CD4-positive, alpha-beta T cell treated with Interleukin-2 at 100 ng/mL for 4 hours (primary cell): ENCODE results near the gene ACTC1.
"Not testable (repeated sequence)": the region's sequence is repeated elsewhere in the genome, so short reads cannot be mapped to it uniquely, and the experiment has no call there.

Experiments
- DNase-seq: peaks from one replicate; pipeline ENCODE4 v3.0.0-alpha.2; 2020; ENCODE audit warnings: low spot score

Gene ACTC1

DNA sequence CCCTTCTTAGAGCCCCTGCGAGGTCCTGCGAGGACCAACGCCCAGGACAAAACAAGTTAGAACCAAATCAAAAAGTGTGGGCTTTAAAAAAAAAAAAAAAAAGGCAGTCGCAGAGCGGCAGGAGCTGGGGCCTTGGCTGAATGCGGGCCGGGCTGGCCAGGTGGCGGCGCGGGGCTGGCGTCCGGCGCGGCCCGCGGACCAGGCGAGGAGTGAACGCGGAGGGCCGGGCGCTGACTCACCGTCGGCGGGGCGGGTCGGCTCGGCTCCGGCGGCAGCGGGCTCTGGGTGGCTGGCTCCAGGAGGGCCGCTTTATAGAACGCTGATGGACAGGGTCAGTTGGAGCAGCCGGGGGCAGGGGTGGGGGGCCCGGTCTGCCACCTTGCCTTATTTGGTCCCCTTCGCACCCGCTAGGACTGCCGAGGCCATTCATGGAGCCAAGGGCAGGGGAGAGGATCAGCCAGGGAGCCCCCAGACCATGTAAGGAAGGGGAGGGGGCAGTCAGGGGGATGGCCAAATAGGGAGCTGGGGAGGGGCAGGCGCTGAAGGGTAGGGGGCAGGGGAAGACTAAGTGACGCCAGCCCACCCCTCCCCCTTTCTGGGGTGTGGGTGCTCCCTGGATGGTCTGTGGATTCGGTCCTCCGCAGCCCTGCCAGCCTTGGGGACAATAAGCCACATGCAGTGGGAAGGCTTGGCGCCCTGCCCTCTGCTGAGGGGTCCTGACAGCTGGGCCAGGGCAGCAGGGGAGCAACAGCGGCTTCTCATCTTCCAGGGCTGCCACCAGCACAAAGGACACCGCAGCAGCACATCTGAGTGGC lies at the start of gene ACTC1:
Gene ACTC1, minus strand, starts transcription at position 283 of the 815 bp plus-strand sequence. CDS start 741 bp downstream, outside the sequence.
- no peak for DNase-seq

DNA sequence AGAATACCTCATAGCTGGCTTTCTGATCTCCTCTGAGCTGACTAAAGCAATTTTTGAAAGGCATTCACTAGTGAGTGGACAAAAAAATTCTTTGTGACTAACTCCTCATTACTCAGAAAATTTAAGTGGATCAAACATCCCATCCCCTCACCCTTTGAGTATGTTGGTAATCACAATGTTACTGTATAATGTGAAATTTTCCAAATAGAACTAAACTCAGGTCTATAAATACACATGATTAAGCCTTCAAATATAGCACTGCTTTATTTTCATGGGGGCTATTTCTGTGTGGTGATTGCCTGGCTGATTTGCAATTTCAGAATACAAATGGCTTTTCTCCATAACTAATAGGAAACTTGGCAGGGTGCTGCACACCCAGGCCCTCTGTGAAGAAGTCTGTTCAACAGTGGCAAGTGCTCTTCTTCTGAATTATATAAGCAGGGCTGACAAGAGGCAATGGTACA lies 45.9 kb upstream of the ACTC1 start:
- no peak for DNase-seq

DNA sequence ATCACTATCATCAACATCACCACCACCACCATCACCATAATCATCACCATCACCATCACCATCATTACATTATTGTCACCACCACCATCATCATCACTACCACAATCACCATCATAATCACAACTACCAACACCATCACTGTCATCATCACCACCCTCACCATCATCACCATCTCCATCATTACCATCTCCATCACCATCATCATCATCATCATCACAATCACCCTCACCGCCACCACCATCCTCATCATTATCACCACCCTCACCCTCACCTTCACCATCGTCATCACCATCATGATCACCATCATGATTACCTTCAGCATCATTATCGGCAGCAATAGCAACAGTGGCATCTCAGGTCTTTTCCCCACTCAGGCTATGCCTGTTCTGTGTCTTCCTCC lies 42.9 kb upstream of the ACTC1 start:
- no peak for DNase-seq

DNA sequence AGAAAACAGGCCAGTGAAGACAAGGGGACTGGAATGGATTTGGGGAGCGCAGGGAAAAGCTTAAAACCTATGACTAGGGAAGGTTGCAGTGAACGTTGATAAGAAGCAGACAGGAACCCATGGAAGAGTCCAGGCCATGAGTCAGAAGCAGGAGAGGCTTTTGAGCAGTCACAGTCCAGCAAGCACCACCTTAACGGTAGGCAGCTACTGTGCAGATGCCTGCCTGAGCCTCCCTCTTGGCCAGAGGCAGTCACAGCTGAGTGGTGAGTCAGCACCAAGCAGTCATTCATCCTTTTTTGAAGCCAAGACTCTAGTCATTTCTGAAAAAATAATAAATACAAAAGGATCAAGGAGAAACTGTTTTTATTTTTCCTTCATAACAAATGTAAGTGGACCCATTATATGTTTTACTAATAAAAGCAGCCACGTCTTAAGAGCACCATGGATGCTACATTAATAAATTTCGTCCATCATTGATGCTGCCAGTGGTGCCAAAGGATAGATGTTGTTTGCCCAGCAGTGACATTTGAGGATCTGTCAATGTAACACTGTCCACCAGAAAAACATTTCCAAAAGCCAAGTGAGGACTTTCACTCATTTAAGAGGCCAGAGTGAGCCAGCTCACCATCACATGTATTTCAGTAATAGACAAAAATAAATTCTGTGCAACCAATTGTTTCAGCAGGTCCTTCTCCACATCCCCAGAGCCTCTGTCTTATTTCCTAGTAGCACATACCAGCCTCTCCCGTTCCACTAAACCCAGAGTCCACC lies 42.1 kb upstream of the ACTC1 start:
- DNase-seq, result no peak

DNA sequence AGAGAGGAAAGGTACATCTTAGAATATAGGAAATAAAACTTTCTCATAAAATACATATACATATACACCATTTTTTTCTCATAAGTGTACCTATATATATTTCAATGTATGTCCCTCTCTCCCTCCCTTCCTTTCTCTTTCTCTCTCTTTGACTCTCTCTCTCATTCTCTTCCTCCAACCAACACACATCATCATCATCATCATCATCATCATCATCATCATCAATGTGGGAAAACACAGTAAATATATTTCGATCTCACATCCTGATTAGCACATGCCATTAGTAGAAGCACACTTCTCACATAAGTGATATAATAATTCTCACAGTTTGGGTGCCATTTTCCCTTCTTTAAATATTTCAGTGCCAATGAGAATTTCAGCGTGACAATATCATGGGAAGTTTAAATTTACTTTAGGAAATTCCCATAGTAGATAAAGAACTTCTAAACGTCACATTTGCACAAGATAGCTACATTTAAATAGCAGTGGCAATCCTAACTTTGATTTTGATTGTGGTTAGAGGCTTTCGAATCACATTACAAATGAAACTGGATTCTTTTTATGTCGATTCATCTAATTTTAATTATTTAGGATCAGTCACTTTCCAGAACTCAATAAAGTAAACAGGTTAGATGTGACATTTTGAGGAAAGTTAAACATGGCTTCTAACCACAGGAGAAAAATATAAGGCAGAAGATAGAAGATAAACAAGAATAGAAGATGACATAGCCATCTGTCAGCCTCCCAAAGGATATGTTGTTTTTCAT lies 33.0 kb upstream of the ACTC1 start:
- DNase-seq, result no peak

DNA sequence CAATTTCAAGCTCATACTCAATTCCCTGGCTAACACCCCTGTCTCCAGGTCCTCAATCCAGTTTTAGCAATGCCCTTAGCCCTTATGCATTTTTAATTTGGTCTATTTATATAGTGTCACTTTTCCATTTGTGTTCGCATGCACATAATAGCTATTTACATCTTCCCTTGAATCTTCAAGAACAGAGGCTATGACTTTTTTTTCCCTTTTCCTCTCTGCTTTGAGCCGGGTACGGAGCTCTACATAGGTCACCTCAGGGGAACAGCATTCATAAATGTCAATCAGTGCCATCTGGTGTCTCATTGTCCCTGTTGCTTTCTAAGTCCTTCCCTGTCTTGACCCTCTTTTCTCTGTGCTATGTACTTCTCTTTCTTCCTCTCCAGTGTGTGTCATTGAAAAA lies 26.5 kb upstream of the ACTC1 start:
- no peak for DNase-seq

DNA sequence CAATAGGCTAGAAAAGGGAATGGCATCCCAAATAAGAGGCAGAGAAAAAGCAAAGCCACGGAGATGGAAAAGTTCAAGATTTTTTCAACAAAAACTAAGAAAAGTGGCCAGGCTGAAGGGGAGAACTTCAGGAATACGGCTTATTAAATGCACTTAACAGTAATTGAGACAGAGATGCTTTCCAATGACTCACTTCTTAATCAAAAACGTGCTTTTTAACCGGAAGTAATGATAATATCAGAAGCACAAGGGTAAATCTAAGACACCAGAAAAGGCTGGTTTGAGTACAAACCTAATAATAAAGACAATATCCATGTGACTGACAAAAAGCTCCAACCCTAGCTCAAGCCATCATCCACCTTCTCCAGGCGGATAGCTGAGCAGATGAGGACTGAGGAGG lies 24.8 kb upstream of the ACTC1 start:
- DNase-seq, result no peak

DNA sequence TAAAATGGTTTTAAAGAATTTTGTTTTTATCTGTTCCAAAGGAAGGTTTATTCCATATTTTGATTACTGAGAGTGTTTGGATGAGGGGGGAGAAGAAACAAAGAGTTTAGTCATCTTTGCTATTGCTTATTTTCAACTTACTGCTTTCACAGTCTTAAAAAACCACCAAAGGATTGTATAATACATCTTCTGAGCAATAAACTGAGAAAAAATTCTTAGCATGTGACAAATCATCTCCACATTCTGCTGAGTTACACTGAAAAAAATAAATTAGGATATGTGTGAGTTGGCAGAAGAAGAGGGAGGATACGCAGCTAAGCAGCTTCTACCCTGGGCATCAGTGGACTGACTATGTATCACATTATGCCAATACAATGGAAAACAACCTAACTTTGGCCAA lies 23.2 kb upstream of the ACTC1 start:
- no peak for DNase-seq

DNA sequence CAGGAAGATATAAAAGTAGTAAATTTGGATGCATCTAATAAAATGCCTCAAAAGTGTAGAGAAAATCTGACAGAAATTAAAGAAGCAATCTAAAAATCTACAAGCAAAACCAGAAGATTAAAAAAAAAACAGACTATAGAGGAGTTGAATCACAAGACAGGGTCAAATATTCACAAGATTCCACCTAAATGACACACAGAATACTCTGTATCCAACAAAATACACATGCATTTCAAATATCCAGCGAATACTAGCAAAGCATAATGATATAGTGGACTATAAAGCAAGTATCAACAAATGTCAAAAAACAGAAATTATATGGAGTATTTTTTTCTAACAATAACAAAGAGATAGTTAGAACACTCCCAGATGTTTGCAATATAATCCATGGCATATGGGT lies 20.5 kb upstream of the ACTC1 start:
- no peak for DNase-seq

DNA sequence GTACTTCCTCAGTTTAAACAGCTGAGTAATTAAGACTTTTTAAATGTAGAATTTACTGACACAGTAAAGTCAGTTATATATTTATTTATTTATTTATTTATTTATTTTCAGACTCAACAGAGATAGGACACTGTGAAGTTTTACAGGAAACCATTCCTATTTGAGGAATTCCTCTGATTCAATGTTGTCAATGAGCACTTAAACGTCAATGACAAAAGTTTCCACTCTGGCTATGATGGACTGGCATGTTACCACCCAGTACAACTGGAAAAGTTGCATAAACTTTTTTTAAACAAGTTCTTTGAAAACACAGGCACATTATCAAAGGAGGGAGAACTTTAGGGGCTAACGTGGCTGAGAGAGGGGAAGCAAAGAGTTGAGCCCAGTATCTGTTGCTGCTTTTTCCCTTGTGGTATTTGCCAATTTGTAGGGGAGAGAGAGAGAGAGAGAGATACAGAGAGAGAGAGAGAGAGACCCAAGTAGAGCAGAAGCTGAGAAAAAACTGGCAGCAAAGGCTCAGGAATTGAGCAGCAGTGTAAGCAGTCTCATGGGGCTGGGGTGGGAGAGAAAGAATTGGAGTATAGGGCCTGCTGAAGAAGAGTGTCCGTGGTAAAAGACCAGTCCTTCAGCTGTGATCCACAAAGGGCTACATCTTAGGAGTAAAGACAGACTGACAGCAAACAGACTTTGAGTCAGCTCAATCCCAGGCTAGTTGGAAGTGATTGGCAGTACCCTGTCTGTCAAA lies 18.3 kb upstream of the ACTC1 start:
- no peak for DNase-seq

DNA sequence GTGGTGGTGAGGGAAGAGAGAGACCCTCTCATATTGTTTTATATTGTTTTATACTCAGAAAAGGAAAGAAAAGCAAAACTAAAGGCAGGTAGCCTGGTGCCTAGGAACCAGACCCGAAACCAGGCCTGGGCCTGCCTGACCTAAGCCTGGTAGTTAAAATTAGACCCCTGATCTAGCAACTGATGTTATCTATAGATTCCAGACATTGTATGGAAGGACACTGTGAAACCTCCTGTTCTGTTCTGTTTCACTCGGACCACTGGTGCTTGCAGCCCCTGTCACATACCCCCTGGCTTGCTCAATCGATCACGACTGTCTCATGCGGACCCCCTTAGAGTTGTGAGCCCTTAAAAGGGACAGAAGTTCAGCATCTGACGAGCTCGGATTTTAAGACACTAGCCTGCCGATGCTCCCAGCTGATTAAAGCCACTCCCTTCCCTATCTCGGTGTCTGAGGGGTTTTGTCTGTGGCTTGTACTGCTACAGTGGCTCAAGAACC lies 17.6 kb upstream of the ACTC1 start:
- DNase-seq, result not testable (repeated sequence)

DNA sequence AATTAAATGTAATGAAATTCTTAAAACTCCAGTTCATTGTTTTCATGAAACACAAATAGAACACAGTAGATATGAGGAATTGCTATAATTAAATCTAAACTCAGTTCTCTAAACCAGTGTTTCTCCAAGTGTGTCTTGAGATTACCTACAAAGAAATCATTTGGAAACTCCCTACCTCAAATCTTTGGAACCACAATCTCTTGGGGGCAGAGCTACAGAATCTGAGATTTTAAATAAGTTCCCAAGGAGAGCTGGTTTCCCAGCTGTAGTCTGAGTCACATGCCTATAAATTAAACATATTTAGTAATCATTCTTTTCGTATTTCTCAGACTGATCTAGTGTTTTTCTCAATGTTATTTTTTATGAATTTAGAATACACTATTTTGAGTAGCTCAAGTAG lies 17.0 kb upstream of the ACTC1 start:
- DNase-seq, result no peak

DNA sequence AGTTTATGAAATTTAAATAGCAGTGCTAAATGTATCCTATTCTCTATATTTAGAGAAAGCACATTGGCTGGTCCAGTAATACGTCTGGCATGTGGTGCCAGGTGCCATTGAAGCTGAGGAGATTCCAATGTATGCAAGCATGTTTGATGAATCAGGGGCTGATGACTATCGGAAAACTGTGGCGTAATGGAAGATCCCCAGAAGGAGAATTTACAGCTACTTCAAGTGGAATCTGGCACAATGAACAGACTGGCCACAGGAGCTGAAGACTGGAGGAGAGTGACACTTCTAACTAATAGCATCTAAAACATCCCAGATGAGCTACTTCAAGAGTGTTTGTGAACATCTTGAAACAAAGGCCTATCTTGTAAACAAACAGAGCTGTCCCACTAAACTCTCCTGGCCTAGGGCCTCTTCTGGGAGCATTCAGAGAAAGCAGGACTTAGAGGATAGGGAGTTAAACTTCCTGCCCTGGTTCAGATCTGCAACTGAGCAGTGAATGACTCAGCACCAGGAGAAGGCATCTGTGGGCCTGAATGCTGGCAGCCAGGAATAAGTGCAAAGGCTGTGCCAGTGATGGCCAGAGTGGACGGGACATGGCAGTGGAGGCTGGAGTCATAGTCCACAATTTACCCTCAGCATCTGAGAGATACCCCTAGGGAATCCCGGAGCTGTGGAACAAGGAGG lies 15.2 kb upstream of the ACTC1 start:
- no peak for DNase-seq

DNA sequence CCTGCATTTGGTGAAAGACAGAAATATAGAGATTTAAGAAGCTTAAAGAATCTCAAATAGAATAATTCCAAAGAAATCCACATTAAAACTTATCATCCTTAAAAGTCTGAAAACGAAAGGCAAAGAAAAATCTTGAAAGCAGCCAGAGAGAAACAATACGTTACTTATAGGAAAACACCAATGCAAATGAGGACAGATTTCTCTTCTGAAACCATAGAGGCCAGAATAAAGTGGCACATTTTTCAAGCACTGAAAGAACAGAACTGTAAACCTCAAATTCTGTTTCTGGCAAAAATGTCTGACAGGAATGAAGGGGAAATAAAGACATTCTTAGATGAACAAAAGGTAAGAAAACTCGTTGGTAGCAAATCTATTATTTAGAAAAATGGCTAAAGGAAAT lies 13.8 kb upstream of the ACTC1 start:
- DNase-seq, result no peak

DNA sequence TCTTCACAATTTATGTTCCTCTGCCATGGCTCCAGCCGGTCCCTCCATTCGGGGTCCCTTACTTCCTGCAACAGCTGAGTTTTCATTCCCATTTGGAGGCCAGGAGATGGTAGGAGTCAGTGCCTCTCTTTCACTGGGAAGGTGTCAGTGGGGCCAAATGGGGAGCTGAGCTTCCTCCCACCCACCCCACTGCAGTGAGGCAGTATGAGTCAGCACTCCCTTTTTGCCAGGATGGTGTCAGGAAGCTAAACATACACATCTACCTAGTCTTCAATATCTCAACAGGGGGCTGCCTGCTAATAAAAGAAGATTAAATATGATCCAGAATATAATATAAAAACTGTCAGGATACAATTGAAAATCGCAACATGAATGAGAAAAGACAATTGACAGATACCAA lies 12.7 kb upstream of the ACTC1 start:
- no peak for DNase-seq

DNA sequence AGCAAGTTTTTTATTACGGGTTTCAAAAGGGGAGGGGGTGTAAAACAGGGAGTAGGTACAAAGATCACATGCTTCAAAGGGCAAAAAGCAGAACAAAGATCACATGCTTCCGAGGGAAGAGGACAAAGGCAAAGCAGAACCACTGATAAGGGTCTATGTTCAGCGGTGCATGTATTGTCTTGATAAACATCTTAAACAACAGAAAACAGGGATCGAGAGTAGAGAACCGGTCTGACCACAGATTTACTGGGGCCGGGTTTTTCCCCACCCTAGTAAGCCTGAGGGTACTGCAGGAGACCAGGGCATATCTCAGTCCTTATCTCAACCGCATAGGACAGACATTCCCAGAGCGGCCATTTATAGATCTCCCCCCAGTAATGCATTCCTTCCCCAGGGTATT lies 11.9 kb upstream of the ACTC1 start:
- DNase-seq, result not testable (repeated sequence)

DNA sequence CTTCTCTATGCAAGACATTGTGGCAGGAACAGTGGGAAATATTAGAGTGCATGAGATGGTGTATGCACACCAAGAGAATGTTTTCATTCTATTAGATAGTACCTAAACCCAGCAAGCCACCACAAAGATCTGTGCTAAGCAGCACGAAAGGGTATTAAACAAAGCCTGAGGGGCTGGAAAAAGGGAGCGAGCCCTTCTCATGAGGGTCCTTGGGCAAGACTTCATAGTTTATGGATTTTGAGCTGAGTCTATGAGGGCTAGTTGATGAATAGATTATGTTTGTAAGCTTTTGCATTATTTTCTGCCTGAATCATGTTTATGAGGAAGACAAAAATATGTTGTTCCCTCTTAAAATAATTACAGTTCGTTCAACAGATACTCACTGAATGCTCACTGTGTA lies 9.4 kb upstream of the ACTC1 start:
- no peak for DNase-seq

DNA sequence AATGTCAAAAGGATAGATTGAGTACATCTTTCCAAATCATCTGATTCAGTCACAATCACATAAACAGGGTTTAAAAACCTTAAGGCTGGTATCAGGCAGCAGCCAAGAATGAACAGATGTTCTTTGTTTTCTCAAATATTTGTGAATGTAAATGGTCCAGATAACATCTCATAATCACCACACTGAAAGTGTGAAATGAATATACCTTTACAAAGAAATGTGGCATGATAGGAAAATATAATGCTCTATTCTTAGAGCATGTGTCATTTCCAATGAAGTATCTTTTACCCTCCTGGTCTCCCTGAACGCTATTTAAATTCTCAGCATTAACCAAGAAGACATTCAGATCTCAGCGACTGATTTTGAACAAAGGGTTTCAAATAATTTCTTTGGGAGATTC lies 8.8 kb upstream of the ACTC1 start:
- DNase-seq, result no peak

DNA sequence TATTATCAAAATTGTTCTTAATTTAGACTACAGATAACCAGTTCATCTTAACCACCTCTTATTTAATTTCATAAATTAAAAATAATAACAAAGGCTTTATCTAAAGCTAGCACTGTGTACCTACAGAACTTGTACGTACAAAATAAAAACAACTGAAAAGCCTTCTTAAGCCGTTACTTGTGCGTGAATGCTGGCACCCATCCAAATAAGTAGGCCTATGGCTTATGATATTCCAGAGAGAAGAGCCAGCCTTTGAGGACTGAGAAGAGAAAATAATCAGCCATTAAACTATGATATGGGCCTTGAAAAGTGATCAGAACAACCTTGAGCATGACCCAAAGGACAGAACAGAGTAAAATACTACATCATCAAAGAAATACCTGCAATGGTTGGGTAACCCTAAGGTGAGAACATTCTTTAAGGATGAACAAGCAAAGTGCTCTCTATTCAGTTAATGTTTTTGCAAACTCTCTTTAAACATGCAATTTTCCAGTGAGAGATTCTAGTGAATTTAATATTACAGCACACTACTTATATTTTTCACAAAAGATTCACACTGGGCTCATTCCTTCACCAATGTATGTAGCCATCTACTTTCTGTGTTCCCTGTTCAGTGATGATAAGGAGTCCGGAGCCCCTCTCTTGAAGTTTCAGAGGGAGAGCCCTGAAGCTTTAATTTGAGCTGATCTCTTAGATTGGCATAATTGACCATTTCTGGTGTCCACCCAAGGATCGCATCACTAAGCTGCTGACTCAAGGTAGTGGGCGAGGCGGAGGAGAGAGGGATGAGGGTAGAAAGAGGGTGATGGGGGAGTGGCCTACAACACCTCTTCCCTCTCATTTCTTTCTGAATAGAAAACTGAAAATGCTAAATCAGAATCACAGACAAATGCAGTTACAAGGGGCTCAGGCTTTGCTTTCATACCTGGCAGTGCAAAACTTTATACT lies 7.7 kb upstream of the ACTC1 start:
- DNase-seq, result no peak

DNA sequence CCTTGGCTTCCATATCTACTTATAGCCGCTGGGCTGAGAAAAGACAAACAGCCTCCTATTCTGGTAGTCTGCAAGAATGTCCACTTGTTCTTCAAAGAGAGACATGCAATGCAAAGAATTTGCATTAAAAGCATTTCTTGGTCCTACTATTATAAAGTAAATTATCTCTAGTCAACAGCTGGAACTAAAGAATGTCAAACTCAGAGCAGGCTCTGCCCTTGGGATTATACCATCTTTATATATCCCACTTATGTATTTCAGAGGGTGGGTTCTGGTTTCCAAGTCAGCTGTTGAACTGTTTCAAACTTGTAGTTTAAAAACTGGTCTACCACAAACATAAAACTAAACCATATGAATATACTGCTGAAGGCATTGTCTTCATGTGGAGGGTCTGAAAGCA lies 7.0 kb upstream of the ACTC1 start:
- DNase-seq, result no peak
